HS-27A (cell line): ENCODE data around the gene EIF4A2.
"Not testable (repeated sequence)": the region's sequence is repeated elsewhere in the genome, so short reads cannot be mapped to it uniquely, and the experiment has no call there.

Source experiments
- DNase-seq: peaks from one replicate; pipeline ENCODE4 v3.0.0-alpha.2; 2012; ENCODE audit warnings: low read depth, missing footprints

EIF4A2 gene

DNA sequence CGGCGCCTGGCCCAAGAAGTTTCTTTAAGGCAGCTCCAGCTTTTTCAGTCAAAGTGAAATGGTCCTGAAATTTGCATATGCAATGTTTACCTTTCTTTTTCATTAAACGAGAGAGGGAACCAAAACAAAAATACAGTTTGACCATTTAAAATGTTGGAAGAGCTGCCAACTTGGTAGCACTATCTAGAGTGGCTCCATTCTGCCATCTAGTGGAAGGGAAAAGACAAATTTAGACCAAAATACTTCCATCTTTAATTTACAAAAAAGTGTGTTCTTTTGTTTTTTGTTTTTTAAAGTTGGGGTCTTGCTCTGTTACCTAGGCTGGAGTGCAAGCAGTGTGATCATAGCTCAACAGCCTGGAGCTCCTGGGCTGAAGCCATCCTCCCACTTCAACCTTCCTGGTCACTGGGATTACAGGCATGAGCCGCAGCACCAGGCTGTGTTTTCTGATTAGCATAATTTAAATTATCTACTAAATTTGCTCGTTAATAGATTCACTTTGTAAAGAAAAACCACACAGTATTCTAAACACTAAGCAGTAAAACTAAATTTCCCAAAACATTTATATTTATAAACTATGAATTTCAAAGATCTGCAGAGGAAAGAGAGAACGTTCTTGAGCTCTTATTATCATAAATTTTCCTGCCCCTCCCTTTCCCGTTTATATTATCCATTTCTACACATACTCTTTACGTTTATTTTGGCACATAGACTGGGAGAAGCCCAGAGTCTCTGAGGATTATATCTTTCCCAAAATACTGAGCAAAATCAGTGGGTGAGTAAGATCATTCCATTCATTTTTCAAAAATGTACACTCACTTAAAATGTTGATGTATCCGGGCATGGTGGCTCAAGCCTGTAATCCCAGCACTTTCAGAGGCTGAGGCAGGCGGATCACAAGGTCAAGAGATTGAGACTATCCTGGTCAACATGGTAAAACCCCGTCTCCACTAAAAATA lies 38.3 kb downstream of the EIF4A2 start:
- DNase-seq = peak; percentile 66

DNA sequence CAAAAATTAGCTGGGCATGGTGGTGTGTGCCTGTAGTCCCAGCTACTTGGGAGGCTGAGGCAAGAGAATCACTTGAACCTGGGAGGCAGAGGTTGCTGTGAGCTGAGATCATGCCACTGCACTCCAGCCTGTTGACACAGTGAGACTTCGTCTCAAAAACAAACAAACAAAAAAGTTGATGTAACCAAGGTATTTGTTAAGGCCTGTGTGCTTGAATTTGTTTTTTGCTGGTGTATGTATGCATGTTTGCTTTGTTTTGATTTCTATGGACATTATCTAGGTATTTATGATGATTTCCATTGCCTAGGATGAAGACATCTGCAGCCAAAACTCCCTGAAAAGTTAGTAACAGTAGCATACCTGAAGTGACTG lies 39.0 kb downstream of the EIF4A2 start:
- not testable (repeated sequence) for DNase-seq

DNA sequence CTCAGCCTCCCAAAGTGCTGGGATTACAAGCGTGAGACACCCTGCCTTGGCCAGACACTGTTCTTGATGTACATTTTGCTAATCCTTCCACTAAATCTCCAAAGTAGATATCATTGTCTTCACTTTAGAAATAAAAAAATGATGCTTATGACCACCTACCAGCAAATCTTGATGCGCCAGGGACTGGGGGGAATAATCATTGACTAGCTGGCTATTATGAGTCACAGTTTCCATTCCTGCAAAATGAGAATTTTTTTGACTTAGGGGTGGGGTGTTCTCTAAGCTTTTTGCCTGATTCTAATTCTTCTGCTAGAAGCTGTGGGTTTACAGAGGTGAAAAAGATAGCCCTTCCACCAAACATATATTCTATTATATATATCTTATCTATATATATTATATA lies 40.0 kb downstream of the EIF4A2 start:
- no peak for DNase-seq

DNA sequence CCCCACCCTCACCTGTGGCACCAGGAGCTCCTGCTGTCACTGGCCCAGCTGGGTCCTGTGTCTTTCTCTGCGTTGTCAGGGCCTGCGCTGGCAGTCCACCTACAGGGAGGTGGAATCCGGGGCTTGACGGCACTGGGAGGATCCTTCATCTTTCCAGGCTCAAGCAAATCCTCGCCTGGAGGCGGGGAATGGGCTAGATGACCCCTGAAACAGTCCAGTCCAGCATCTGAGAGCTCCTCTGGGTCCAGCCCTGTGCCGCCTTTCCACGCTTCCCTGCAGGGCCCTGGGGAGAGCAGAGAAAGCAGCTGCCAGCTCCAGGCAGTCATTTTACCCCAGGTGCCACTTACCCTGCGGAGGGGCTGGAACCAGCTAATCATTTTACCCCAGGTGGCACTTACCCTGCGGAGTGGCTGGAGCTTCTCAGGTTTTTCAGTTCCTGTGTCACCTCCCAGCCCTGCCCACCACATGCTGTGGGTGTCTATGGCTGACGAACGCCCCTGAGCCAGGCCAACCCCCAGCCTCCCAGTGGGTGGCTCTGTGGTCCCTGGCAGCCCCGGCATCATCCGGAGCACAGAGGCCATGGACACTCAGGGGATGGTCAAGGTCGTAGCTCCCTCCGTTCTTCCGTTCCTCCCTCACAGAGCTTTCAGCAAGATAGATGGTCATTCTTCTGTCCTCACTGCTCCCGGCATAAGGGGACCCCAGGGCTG lies 41.2 kb downstream of the EIF4A2 start:
- no peak for DNase-seq

DNA sequence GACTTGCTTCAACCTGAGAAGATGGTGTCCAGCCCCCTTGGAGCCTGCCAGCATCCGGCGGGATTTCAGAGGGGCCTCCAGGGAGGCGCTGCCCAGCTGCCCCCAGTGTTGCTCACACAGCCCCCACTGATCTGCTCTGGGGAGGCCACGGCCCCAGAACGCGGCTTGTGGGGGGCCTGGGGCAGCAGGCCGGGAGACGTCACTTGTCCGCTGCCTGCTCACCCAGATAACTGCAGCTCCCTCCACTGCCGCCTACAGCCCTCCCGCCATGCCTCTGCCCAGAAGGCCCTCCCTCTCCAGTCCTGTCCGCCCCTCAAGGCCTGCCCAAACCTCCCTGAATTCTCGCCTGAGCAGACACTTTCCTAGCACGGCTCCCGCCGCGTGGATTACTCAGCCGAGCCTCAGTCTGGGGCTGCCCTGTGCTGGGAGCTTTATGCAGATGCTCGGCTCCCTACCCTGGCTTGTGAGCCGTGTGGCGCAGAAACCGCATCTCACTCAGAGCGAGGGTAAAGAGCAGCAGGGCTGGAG lies 42.0 kb downstream of the EIF4A2 start:
- no peak for DNase-seq

DNA sequence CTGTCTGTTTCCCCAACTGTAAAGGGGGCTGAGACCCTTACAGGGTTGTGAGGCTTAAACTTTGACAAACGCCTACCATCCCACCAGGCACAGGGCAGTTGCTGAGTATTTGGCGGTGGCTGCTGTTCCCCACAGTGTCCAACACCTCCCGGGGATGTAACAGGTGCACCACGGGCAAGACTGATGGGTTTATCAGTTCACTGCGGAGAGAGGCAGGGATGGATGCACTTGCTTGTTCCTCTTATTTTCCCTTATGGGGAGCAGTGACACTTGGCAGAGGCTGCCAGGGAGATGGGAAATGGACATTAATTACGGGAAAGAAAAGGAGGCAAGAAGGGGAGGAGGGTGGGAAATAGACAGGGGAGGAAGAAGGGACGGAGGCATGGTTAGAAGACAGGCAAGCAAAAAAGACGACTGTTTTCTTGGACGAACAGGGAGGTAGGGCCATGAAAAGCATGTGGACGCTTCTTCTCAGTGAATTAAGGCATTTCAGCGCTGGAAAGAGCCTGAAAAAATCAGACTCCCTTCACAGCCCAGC lies 42.6 kb downstream of the EIF4A2 start:
- DNase-seq = no peak

DNA sequence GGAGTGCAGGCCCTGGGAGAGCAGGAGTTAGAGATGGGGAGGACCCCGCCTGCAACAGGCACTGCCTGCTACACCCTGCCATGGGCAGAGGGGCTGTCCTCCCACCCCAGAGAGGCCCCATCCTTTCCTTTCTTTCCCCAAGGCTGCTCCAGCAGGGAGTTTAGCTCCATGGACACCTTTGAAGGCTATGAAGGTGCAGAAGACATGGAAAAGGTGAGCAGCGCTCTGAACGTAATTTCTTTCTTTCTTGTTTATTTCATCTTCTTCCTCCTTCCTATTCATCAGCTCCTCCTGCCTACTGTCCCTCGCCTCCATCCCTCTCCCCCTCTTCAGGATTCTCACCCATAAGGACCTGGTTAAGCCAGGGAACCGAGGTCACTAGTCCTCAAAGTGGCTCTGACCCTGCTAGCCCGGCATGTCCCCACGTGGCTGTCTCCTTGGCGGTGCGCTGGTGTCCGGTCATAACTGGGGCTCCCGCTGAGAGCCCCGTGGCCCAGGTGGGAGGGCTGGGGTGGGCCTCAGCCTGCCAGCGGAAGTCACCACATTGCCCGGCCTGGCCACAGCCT lies 43.1 kb downstream of the EIF4A2 start:
- no peak for DNase-seq

DNA sequence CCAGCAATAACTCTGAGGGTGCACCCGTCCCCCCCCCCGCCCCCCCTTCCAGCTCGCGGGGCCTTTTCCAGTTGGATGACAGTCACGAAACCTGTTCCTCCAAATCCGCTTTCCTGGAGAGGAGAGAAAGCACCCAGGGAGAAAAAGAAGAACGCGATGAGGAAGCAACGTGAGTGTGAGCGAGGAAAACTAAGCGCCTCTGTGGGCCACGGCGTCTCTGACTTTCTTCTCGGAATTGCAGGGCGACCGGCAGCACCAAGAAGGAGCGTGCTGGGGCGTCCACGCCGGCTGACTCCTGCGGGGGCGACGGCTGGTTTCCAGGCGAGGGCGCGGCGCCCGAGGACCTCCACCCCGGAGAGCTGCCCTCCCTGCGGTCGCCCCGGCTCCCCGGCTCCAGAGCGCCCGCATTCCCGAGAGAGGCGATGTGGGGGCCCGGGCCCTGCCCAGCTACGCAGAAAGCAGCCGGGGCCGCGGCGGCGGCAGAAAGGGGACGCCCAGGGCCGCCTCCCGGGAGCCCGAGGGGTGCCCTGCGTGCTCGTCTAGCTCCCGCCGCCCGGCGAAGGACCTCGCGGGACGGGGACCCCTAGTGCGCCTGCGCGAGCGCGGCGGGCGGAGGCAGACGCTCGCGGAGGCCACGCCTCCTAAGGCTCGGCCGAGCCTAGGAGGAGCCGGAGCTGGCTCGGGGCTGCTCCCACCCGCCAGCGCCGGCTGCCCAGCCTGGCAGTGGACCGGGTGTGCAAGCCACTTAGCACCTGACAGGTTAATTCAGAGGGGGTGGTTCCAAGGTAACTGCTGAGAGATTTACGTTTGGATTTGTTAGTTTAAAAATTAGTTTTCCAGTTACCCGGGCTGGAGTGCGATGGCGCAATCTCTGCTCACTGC lies 43.8 kb downstream of the EIF4A2 start:
- no peak for DNase-seq

DNA sequence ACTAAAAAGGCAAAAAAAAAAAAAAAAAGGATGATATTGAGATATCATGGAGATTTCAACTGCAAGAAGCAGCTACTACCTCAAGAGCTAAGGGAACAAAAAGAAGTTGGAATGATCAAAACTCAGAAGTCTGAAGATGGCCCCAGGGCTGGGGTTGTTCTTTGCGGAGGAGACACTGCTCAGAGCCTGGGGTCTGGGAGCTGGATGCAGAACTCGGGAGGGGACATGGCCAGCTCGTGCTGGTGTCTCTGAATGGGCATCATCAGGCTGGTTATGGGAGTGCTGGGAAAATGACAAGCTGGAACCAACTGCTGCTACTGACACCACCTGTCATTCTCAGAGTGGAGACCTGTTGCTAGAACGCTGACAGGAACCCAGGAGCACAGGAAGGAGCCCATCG lies 45.0 kb downstream of the EIF4A2 start:
- no peak for DNase-seq

DNA sequence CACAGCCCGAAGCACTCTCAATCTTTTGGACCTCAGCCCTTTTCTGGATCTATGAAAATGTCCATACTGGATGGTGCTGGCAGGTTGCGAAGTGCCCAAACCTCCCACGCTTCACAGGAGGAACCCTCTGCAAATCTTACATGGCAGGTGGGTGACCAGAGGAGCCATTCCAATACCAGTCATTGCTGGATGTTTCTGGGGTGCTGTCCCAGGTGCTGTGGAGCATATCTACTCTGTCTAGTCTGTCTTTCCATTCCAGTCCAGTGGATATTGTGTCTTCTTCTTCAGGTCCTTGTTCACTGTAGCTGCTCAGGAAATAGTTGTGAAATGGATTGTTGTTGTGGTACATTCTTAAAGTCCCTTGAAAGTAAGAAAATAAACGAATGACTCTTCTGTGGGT lies 48.4 kb downstream of the EIF4A2 start:
- no peak for DNase-seq

DNA sequence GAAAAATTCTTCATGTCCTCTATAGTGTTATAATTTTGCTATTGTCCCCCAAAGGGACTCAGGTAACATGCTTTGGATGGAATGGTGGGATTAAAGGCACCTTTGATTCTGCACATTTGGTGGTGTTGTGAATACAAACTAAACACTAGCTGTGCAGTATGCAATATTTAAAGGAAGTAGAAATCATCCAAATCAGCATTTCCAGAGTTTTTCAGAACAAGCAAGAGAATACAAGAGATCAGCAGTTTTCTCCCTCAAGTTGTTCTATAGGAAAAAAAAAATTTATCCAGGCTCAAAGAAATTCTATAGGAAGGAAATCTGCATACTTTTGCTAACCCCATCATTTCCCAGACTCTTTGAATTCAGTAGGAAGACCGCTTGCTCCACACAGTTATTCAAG lies 48.9 kb downstream of the EIF4A2 start:
- DNase-seq = no peak
